GM23338 (cell line): Measurements from ENCODE around the gene XRCC4. TPM values are rescaled to one million over a fixed set of nuclear protein-coding genes. Genes with fewer than 3 reads are reported as not detected.

Source experiments
- ATAC-seq: fragments of 200-7000 bp; cut with Tn5 transposase; 3 replicates; pipeline ENCODE4 v1.9.1; 2020
- DNase-seq: peaks from one replicate; pipeline ENCODE4 v3.0.0-alpha.2; 2015; ENCODE audit warnings: low spot score
- H2AFZ ChIP-seq: fragments of 200-600 bp; sonication (generic); 2 replicates; pipeline ENCODE4 v1.8.0; 2016; ENCODE audit warnings: antibody characterized with exemption, mild to moderate bottlenecking, moderate library complexity
- H3F3A ChIP-seq: fragments of 200-600 bp; sonication (generic); replicated peaks from 2 replicates; pipeline ENCODE4 v1.8.0; 2017; ENCODE audit warnings: antibody characterized with exemption, mixed run types, low read depth
- H3K27ac ChIP-seq: fragments of 200-600 bp; sonication (generic); 2 replicates; pipeline ENCODE4 v1.6.1; 2016; ENCODE audit warnings: low read depth
- H3K27me3 ChIP-seq: fragments of 200-600 bp; sonication (generic); 2 replicates; pipeline ENCODE4 v1.8.0; 2016; ENCODE audit warnings: mild to moderate bottlenecking, mixed run types, moderate library complexity; ENCODE audit not compliant: insufficient read depth
- H3K36me3 ChIP-seq: fragments of 200-600 bp; sonication (generic); 2 replicates; pipeline ENCODE4 v1.8.0; 2016; ENCODE audit warnings: mild to moderate bottlenecking; ENCODE audit not compliant: insufficient read depth
- H3K4me1 ChIP-seq: fragments of 200-600 bp; sonication (generic); 2 replicates; pipeline ENCODE4 v1.8.0; 2016; ENCODE audit warnings: mild to moderate bottlenecking, moderate library complexity; ENCODE audit not compliant: insufficient read depth
- H3K4me2 ChIP-seq: fragments of 200-600 bp; sonication (generic); 2 replicates; pipeline ENCODE4 v1.7.1; 2017; ENCODE audit warnings: mixed run types
- H3K4me3 ChIP-seq: fragments of 200-600 bp; sonication (generic); 2 replicates; pipeline ENCODE4 v1.6.1; 2016; ENCODE audit warnings: mixed run types
- H3K79me2 ChIP-seq: fragments of 200-600 bp; sonication (generic); replicated peaks from 2 replicates; pipeline ENCODE4 v1.8.0; 2017; ENCODE audit warnings: mild to moderate bottlenecking; ENCODE audit not compliant: insufficient read depth
- H3K9me2 ChIP-seq: fragments of 200-600 bp; sonication (generic); 2 replicates; pipeline ENCODE4 v1.8.0; 2017; ENCODE audit not compliant: insufficient read depth
- H4K20me1 ChIP-seq: fragments of 200-600 bp; sonication (generic); replicated peaks from 2 replicates; pipeline ENCODE4 v1.8.0; 2017; ENCODE audit warnings: mild to moderate bottlenecking; ENCODE audit not compliant: insufficient read depth
- H3K27ac Mint-ChIP-seq: 2 replicates; pipeline ENCODE4 v1.8.0; 2020; ENCODE audit warnings: inconsistent platforms, mild to moderate bottlenecking, moderate library complexity, mixed read lengths
- H3K27me3 Mint-ChIP-seq: 3 replicates; pipeline ENCODE4 v1.8.0; 2022; ENCODE audit warnings: low read depth, mild to moderate bottlenecking, moderate library complexity, mixed read lengths, inconsistent platforms; ENCODE audit not compliant: insufficient read depth, poor library complexity
- H3K36me3 Mint-ChIP-seq: 3 replicates; pipeline ENCODE4 v1.8.0; 2021; ENCODE audit warnings: low read depth, mild to moderate bottlenecking, inconsistent platforms, moderate library complexity, mixed read lengths
- H3K4me1 Mint-ChIP-seq: 3 replicates; pipeline ENCODE4 v1.8.0; 2020; ENCODE audit warnings: mild to moderate bottlenecking, inconsistent platforms, mixed read lengths
- H3K4me3 Mint-ChIP-seq: 3 replicates; pipeline ENCODE4 v1.8.0; 2021; ENCODE audit warnings: moderate library complexity, mild to moderate bottlenecking, inconsistent platforms, mixed read lengths
- H3K9me3 Mint-ChIP-seq: 3 replicates; pipeline ENCODE4 v1.8.0; 2020; ENCODE audit warnings: moderate library complexity, mild to moderate bottlenecking, inconsistent platforms, mixed read lengths
- CREB1 ChIP-seq: fragments of 250-450 bp; sonication (Bioruptor Pico); IDR thresholded peaks from 2 replicates; pipeline ENCODE4 v1.5.0; 2020; ENCODE audit warnings: low read depth, mild to moderate bottlenecking, moderate library complexity
- EZH2 ChIP-seq: fragments of 200-600 bp; sonication (generic); IDR thresholded peaks from one replicate; pipeline ENCODE4 v1.8.0; 2017; ENCODE audit warnings: antibody characterized with exemption, mild to moderate bottlenecking, low read depth; ENCODE audit not compliant: unreplicated experiment
- EZH2phosphoT487 ChIP-seq: fragments of 200-600 bp; sonication (generic); IDR thresholded peaks from one replicate; pipeline ENCODE4 v1.8.1; 2018; ENCODE audit warnings: antibody characterized with exemption; ENCODE audit not compliant: unreplicated experiment
- NANOG ChIP-seq: IDR thresholded peaks from 2 replicates; pipeline ENCODE4 v1.6.1; 2016; ENCODE audit warnings: antibody characterized with exemption, borderline replicate concordance
- POLR2AphosphoS5 ChIP-seq: IDR thresholded peaks from 2 replicates; pipeline ENCODE4 v1.6.1; 2016; ENCODE audit warnings: antibody characterized with exemption, low read depth
- STAT1 ChIP-seq: IDR thresholded peaks from one replicate; pipeline ENCODE4 v1.6.1; 2016; ENCODE audit warnings: antibody characterized with exemption; ENCODE audit not compliant: unreplicated experiment
- ZNF114 ChIP-seq: fragments of 250-450 bp; sonication (Bioruptor Pico); IDR thresholded peaks from 2 replicates; pipeline ENCODE4 v1.5.0; 2020; ENCODE audit warnings: mild to moderate bottlenecking, moderate library complexity
- ZNF331 ChIP-seq: fragments of 250-450 bp; sonication (Bioruptor Pico); IDR thresholded peaks from 2 replicates; pipeline ENCODE4 v1.5.0; 2020; ENCODE audit warnings: low read depth, mild to moderate bottlenecking, moderate library complexity
- polyA plus RNA-seq: library from polyadenylated mRNA; unstranded; fragments of >200 nt; fragmentation: Nextera tagmentation; extraction: Ambion mirVana; gene quantifications from 2 replicates; pipeline ENCODE4 v1.2.1, GENCODE V29; 2016
- total RNA-seq: library from RNA; depleted of rRNA; stranded (reverse); fragments of >200 nt; shearing (Covaris generic); gene quantifications from 2 replicates; pipeline ENCODE4 v1.2.3, GENCODE V29; 2014
- TF ChIP-seq, protein P1 (sequence below): IDR thresholded peaks from 2 replicates; pipeline ENCODE4 v1.6.1; 2016; ENCODE audit warnings: antibody characterized with exemption
- TF ChIP-seq, protein P2 (sequence below): IDR thresholded peaks from one replicate; pipeline ENCODE4 v1.6.1; 2018; ENCODE audit warnings: antibody characterized with exemption; ENCODE audit not compliant: unreplicated experiment

Gene XRCC4
- total and polyA plus RNA-seq, 2 experiments from 2014 or later: 11.5 to 22.4 TPM

GRCh38 chr5:83097689-83098231, 20.4 kb downstream of the XRCC4 start:
- no peak for ATAC-seq
- Mint-ChIP-seq H3K9me3 (peaks cover 18% of the 10 kb centered on the region), H3K27me3 (peaks cover 1% of the 10 kb centered on the region), H3K4me3 (no peak overlapping the region), H3K4me1 (peaks cover 13% of the 10 kb centered on the region; the same call in 2 of the 3 replicates), H3K36me3 (peaks cover 16% of the 10 kb centered on the region), H3K27ac (no peak overlapping the region)
- no peak for DNase-seq
- Histone ChIP-seq H3K4me2 (no peak overlapping the region), H4K20me1 (no peaks in the 10 kb centered on the region), H3K4me1 (peaks cover 7% of the 10 kb centered on the region), H3K9me2 (peaks cover 4% of the 10 kb centered on the region; the same call in 1 of the 2 replicates), H3F3A (no peaks in the 10 kb centered on the region), H2AFZ (no peak overlapping the region), H3K36me3 (peaks cover 7% of the 10 kb centered on the region; the same call in 1 of the 2 replicates), H3K4me3 (no peak overlapping the region), H3K27me3 (no peaks in the 10 kb centered on the region), H3K79me2 (no peaks in the 10 kb centered on the region), H3K27ac (no peak overlapping the region)
- TF ChIP-seq EZH2phosphoT487: no peak
- TF ChIP-seq, protein P1, sequence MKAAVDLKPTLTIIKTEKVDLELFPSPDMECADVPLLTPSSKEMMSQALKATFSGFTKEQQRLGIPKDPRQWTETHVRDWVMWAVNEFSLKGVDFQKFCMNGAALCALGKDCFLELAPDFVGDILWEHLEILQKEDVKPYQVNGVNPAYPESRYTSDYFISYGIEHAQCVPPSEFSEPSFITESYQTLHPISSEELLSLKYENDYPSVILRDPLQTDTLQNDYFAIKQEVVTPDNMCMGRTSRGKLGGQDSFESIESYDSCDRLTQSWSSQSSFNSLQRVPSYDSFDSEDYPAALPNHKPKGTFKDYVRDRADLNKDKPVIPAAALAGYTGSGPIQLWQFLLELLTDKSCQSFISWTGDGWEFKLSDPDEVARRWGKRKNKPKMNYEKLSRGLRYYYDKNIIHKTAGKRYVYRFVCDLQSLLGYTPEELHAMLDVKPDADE: no peak
- no peak for TF ChIP-seq ZNF331 (CRISPR knock-in tag)
- no peak for TF ChIP-seq CREB1 (CRISPR knock-in tag)
- TF ChIP-seq STAT1: no peak
- TF ChIP-seq, protein P2, sequence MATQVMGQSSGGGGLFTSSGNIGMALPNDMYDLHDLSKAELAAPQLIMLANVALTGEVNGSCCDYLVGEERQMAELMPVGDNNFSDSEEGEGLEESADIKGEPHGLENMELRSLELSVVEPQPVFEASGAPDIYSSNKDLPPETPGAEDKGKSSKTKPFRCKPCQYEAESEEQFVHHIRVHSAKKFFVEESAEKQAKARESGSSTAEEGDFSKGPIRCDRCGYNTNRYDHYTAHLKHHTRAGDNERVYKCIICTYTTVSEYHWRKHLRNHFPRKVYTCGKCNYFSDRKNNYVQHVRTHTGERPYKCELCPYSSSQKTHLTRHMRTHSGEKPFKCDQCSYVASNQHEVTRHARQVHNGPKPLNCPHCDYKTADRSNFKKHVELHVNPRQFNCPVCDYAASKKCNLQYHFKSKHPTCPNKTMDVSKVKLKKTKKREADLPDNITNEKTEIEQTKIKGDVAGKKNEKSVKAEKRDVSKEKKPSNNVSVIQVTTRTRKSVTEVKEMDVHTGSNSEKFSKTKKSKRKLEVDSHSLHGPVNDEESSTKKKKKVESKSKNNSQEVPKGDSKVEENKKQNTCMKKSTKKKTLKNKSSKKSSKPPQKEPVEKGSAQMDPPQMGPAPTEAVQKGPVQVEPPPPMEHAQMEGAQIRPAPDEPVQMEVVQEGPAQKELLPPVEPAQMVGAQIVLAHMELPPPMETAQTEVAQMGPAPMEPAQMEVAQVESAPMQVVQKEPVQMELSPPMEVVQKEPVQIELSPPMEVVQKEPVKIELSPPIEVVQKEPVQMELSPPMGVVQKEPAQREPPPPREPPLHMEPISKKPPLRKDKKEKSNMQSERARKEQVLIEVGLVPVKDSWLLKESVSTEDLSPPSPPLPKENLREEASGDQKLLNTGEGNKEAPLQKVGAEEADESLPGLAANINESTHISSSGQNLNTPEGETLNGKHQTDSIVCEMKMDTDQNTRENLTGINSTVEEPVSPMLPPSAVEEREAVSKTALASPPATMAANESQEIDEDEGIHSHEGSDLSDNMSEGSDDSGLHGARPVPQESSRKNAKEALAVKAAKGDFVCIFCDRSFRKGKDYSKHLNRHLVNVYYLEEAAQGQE: no peak
- TF ChIP-seq EZH2: no peak
- no peak for TF ChIP-seq ZNF114 (CRISPR knock-in tag)

GRCh38 chr5:83099001-83099400, 21.7 kb downstream of the XRCC4 start:
- H3K4me2 ChIP-seq: no peak overlapping the region
- DNase-seq: no peak

More at GRCh38 chr5:83099001-83099400, 21.7 kb downstream of the XRCC4 start:
- no peak overlapping the region for H3K4me3 ChIP-seq
- H3K4me3 Mint-ChIP-seq: no peak overlapping the region
- H3K79me2 ChIP-seq: no peaks in the 10 kb centered on the region
- H3F3A ChIP-seq: no peaks in the 10 kb centered on the region
- no peak overlapping the region for H3K27ac Mint-ChIP-seq
- peaks cover 13% of the 10 kb centered on the region; the same call in 2 of the 3 replicates for H3K4me1 Mint-ChIP-seq
- peaks cover 7% of the 10 kb centered on the region for H3K4me1 ChIP-seq
- peaks cover 6% of the 10 kb centered on the region for H3K9me3 Mint-ChIP-seq
- H2AFZ ChIP-seq: no peak overlapping the region
- no peaks in the 10 kb centered on the region for H3K27me3 ChIP-seq
- peaks cover 4% of the 10 kb centered on the region for H3K36me3 Mint-ChIP-seq
- H3K27ac ChIP-seq: no peak overlapping the region
- peaks cover 1% of the 10 kb centered on the region for H3K27me3 Mint-ChIP-seq
- TF ChIP-seq, protein P2: no peak
- TF ChIP-seq EZH2phosphoT487 (no peak), EZH2 (no peak), NANOG (no peak), POLR2AphosphoS5 (no peak)
- TF ChIP-seq, protein P1: no peak
- ATAC-seq: no peak
- H4K20me1 ChIP-seq: no peaks in the 10 kb centered on the region
- no peaks in the 10 kb centered on the region for H3K36me3 ChIP-seq
- H3K9me2 ChIP-seq: peaks cover 4% of the 10 kb centered on the region; the same call in 1 of the 2 replicates
